Measurements from ENCODE around the gene HOMER3. TPM values are rescaled to one million over a fixed set of nuclear protein-coding genes. Genes with fewer than 3 reads are reported as not detected.

Gene HOMER3
- total and polyA plus RNA-seq, 2 donors = 20.7 to 28.4 TPM

DNA sequence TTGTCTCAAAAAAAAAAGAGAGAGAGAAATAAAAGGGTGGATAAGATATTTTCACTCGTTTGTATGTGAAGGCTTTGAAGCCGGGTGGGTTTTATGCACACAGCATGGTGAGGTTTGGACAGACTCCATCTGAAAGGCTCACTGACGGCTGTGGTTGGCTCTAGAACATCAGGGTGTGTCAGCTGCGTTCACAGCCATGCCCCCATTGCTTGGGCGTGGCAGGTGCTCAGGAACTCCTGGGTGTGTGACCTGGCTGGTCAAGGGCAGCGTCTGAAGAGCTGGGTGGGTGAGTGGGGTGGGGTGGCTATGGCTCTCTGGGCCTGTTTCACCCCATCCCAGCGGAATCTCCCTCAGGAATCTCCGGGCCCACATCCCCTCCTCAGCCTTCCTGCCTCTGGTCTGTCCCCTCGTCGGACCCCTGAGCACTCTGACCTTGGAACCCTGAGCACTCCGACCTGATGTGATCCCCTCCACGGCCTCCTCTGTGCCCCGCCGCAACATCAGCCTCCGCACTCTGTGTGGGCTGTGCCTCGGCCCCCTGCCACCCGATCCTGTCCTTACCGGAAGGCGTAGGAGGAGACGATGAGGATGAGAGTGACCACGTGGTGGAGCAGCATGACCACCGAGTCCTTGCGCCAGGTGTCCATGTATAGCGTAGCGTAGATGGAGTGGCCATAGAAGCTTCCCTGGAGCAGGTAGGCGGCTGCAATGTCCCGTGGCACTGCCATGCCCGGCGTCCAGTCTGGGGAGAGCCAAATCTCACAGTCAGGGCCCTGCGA lies 57.3 kb downstream of the HOMER3 start:
- no peak overlapping the region for H3K27ac ChIP-seq (ENCODE audit: low read depth)
- H3K4me1 ChIP-seq (ENCODE audit: insufficient read depth) = no peaks in the 10 kb centered on the region
- no peaks in the 10 kb centered on the region for H3K36me3 ChIP-seq (ENCODE audit: insufficient read depth)
- no peak for DNase-seq (ENCODE audit: extremely low spot score)
- no peak overlapping the region for H3K4me3 ChIP-seq (ENCODE audit: low read depth, low read length)
- 84% methylated on average over 30 of the region's 30 CpGs for WGBS

DNA sequence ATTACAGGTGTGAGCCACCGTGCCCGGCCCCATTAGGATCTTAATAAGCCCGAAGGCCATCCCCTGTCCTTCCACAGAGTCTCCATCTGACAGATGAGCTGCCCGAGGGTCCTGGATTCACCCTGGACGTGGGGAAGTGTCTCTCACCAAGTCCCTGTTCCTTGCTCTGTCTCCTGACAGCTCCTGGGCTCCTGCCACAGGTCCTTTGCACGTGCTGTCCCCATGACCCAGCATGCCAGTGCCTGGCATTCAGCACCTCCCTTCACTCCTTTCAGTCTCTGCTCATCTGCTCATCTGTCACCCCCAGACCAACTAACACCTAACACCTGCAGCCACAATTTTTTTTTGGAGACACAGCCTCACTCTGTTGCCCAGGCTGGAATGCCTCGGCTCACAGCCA lies 59.5 kb downstream of the HOMER3 start:
- H3K27ac ChIP-seq (ENCODE audit: low read depth) = no peak overlapping the region
- WGBS = 92% methylated on average over 7 of the region's 7 CpGs
- no peak for DNase-seq (ENCODE audit: extremely low spot score)
- no peaks in the 10 kb centered on the region for H3K36me3 ChIP-seq (ENCODE audit: insufficient read depth)
- no peak overlapping the region for H3K4me3 ChIP-seq (ENCODE audit: low read depth, low read length)
- H3K4me1 ChIP-seq (ENCODE audit: insufficient read depth) = no peaks in the 10 kb centered on the region

DNA sequence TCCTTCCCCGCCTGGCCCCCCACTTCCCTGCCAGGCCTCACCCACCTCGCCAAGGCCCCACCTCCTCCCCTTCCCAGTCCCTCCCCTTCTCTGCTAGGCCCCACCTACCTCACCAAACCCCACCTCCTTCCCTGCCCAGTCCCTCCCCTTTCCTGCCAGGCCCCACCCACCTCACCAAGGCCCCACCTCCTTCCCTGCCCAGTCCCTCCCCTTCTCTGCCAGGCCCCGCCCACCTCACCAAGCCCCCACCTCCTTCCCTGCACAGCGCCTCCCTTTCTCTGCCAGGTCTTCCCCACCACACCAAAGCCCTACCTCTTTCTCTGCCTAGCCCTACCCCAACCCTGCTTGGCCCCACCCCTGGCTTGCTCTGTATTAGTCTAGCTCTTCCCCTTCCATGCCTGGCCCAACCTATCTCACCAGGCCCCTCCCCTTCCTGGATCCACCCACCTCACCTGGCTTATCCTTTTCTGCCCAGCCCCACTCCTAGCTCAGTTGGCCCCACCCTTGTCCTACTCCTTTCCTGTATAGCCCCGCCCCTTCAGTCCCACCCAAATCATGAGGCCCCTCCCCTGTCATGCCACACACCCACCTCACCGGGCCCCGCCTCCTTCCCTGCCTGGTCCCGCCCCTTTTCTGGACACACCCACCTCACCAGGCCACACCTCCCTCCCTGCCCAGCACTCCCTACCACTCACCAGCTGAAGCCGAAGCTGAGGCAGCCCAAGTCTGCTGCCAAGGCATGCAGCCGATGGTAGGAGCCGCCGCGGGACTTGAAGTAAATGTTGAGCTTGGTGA lies 61.2 kb downstream of the HOMER3 start:
- Histone ChIP-seq H3K4me3 (ENCODE audit: low read depth, low read length) (no peak overlapping the region), H3K4me1 (ENCODE audit: insufficient read depth) (no peaks in the 10 kb centered on the region), H3K27ac (ENCODE audit: low read depth) (no peak overlapping the region), H3K36me3 (ENCODE audit: insufficient read depth) (no peaks in the 10 kb centered on the region)
- DNase-seq (ENCODE audit: extremely low spot score) = no peak
- 79% methylated on average over 13 of the region's 13 CpGs for WGBS

Other genes starting within 250 kb of the HOMER3 start
- 0.90 TPM for gene COMP, start 149.9 kb downstream of the HOMER3 start, total RNA-seq
- 25.0 TPM for gene COMP, start 149.9 kb downstream of the HOMER3 start, polyA plus RNA-seq
- 34.4 TPM for gene UPF1, start 109.3 kb downstream of the HOMER3 start, total RNA-seq
- gene UPF1, start 109.3 kb downstream of the HOMER3 start, polyA plus RNA-seq = 52.9 TPM
- 7.2 TPM for gene CERS1, start 45.1 kb downstream of the HOMER3 start, total RNA-seq
- 2.2 TPM for gene CERS1, start 45.1 kb downstream of the HOMER3 start, polyA plus RNA-seq
- 47.1 TPM for gene COPE, start 21.8 kb downstream of the HOMER3 start, total RNA-seq
- gene COPE, start 21.8 kb downstream of the HOMER3 start, polyA plus RNA-seq = 188 TPM
- gene DDX49, start 21.5 kb downstream of the HOMER3 start, total RNA-seq = 22.2 TPM
- 54.0 TPM for gene DDX49, start 21.5 kb downstream of the HOMER3 start, polyA plus RNA-seq
- gene SUGP2, start 92.3 kb upstream of the HOMER3 start, total RNA-seq = 55.8 TPM
- gene SUGP2, start 92.3 kb upstream of the HOMER3 start, polyA plus RNA-seq = 36.3 TPM
- gene ARMC6, start 92.4 kb upstream of the HOMER3 start, total RNA-seq = 19.6 TPM
- gene ARMC6, start 92.4 kb upstream of the HOMER3 start, polyA plus RNA-seq = 20.3 TPM
- gene SLC25A42, start 122.8 kb upstream of the HOMER3 start, total RNA-seq = 7.1 TPM
- gene SLC25A42, start 122.8 kb upstream of the HOMER3 start, polyA plus RNA-seq = 14.8 TPM
- 8.8 TPM for gene TMEM161A, start 197.3 kb upstream of the HOMER3 start, total RNA-seq
- gene TMEM161A, start 197.3 kb upstream of the HOMER3 start, polyA plus RNA-seq = 30.7 TPM
- 0.42 TPM for gene MEF2B, start 229.0 kb upstream of the HOMER3 start, total RNA-seq
- 0.48 TPM for gene MEF2B, start 229.0 kb upstream of the HOMER3 start, polyA plus RNA-seq

Measured in urinary bladder (tissue), 4 donors.